Measurements from ENCODE around the gene RETSAT.

DNA sequence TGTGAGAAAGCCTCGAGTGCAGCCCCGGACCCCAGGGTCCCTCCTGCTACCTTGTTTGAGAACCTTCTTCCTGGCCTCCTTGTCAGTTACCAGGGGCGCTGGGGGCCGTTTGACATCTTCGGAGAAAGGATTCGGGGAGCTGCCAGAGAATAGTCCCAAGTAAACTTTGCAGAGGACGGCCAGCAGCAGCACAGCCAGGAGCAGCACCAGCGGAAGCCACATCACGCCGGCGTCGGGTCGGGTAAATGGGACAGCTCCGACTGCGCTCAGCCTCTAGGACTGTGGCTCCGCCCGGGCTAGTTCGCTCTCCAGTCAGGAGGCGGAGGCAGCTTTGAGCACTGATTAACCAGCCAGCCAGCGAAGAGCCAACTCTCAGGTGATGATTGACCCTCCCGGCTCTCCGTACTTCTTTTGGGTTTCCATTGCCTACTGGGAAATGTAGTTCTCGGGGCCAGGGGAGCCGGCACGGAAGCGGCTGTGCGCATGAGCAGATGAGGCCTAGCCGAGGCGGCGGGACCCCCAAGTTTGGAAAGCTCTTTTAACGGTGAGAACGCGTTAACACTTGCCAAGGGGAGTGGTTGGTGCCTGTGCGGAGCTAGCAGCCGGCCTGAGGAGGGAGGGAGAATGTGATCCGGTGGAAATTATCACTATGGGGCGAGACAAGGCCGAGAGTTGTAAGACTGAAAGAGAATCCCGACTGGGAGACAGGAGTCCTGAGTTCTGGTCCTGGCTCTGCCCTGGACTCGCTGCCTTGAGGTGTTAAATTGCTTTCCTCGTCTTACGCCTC is at the start of gene RETSAT, which contains the start of gene ELMOD3:
- TF ChIP-seq CTCF (IDR thresholded peaks at IDR 0.05) = no peak
- peak; percentile 60 to 96 for TF ChIP-seq POLR2A (IDR thresholded peaks at IDR 0.05)

Measured in heart left ventricle (tissue), 13 donors.